ENCODE results near the gene MIGA1. TPM values are rescaled to one million over a fixed set of nuclear protein-coding genes. Genes with fewer than 3 reads are reported as not detected.

MIGA1 gene
- total and polyA plus RNA-seq, 2 of the 13 experiments (the other 11 are each of a cell fraction or from before 2014, with no cell fraction given): 3.8 to 6.6 TPM

DNA sequence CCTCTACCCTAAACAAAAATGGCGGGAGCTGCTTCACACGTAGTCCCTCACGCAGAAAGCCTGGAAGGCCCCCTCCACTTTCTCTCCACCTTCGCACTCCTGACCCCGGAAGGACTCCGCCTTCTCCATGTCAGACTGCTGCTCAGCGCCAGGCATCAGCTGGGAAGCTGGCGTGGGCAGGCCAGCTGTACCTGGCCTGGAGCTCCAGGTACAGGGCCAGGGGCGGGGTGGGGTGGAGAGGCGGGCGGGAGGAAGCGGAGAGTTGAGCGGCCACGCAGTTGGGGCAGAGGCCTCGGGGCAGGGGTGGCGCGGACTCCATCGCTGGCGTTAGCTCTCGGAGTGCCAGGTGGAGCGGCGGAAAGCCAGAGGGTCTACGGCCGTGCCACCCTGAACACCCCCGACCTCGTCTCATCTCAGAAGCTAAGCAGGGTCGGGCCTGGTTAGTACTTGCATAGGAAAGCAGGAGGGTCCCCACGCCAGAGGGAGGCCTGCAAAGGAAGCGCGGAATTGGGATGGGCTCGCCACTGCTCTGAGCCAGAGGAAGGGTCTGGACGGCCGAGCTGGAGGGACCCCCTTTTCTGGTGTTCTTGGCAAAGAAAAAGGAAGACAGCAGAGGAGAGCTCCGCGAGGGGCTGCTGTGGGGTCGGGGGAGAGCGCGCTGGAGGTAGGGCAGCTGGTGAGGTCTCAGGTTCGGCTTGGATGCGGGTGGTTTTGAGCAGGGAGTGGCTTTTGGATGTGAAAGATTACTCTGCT lies at the start of gene MIGA1 (continued):
- TF ChIP-seq, protein P1, sequence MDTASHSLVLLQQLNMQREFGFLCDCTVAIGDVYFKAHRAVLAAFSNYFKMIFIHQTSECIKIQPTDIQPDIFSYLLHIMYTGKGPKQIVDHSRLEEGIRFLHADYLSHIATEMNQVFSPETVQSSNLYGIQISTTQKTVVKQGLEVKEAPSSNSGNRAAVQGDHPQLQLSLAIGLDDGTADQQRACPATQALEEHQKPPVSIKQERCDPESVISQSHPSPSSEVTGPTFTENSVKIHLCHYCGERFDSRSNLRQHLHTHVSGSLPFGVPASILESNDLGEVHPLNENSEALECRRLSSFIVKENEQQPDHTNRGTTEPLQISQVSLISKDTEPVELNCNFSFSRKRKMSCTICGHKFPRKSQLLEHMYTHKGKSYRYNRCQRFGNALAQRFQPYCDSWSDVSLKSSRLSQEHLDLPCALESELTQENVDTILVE (CRISPR knock-in tag; IDR thresholded peaks at IDR 0.05): 0 out of 2 replicates have a peak, but pooled peaks have one; percentile 44
- TF ChIP-seq, protein P2, sequence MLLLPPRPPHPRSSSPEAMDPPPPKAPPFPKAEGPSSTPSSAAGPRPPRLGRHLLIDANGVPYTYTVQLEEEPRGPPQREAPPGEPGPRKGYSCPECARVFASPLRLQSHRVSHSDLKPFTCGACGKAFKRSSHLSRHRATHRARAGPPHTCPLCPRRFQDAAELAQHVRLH (CRISPR knock-in tag; IDR thresholded peaks at IDR 0.05; ENCODE audit: borderline replicate concordance, low read depth): peak; percentile 50; the same call in 1 of the 2 replicates
- TF ChIP-seq, protein P3, sequence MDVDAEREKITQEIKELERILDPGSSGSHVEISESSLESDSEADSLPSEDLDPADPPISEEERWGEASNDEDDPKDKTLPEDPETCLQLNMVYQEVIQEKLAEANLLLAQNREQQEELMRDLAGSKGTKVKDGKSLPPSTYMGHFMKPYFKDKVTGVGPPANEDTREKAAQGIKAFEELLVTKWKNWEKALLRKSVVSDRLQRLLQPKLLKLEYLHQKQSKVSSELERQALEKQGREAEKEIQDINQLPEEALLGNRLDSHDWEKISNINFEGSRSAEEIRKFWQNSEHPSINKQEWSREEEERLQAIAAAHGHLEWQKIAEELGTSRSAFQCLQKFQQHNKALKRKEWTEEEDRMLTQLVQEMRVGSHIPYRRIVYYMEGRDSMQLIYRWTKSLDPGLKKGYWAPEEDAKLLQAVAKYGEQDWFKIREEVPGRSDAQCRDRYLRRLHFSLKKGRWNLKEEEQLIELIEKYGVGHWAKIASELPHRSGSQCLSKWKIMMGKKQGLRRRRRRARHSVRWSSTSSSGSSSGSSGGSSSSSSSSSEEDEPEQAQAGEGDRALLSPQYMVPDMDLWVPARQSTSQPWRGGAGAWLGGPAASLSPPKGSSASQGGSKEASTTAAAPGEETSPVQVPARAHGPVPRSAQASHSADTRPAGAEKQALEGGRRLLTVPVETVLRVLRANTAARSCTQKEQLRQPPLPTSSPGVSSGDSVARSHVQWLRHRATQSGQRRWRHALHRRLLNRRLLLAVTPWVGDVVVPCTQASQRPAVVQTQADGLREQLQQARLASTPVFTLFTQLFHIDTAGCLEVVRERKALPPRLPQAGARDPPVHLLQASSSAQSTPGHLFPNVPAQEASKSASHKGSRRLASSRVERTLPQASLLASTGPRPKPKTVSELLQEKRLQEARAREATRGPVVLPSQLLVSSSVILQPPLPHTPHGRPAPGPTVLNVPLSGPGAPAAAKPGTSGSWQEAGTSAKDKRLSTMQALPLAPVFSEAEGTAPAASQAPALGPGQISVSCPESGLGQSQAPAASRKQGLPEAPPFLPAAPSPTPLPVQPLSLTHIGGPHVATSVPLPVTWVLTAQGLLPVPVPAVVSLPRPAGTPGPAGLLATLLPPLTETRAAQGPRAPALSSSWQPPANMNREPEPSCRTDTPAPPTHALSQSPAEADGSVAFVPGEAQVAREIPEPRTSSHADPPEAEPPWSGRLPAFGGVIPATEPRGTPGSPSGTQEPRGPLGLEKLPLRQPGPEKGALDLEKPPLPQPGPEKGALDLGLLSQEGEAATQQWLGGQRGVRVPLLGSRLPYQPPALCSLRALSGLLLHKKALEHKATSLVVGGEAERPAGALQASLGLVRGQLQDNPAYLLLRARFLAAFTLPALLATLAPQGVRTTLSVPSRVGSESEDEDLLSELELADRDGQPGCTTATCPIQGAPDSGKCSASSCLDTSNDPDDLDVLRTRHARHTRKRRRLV (CRISPR knock-in tag; IDR thresholded peaks at IDR 0.05): 0 out of 2 replicates have a peak, but pooled peaks have one; percentile 22
- TF ChIP-seq ZNF235 (CRISPR knock-in tag; IDR thresholded peaks at IDR 0.05; ENCODE audit: borderline replicate concordance): no peak
- no peak for TF ChIP-seq ATRX (CRISPR knock-in tag; IDR thresholded peaks at IDR 0.05; ENCODE audit: borderline replicate concordance)
- no peak for TF ChIP-seq ZNF780A (CRISPR knock-in tag; IDR thresholded peaks at IDR 0.05)
- TF ChIP-seq GATA4 (IDR thresholded peaks at IDR 0.05; ENCODE audit: borderline replicate concordance, low read depth): no peak
- peak; percentile 72 for TF ChIP-seq IRF2 (CRISPR knock-in tag; IDR thresholded peaks at IDR 0.05)
- no peak for TF ChIP-seq ZNF883 (CRISPR knock-in tag; IDR thresholded peaks at IDR 0.05; ENCODE audit: not compliant biosample characterization)
- TF ChIP-seq, protein P4, sequence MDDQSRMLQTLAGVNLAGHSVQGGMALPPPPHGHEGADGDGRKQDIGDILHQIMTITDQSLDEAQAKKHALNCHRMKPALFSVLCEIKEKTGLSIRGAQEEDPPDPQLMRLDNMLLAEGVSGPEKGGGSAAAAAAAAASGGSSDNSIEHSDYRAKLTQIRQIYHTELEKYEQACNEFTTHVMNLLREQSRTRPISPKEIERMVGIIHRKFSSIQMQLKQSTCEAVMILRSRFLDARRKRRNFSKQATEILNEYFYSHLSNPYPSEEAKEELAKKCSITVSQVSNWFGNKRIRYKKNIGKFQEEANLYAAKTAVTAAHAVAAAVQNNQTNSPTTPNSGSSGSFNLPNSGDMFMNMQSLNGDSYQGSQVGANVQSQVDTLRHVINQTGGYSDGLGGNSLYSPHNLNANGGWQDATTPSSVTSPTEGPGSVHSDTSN (CRISPR knock-in tag; IDR thresholded peaks at IDR 0.05; ENCODE audit: borderline replicate concordance): no peak
- peak; percentile 69 for TF ChIP-seq HDAC2 (CRISPR knock-in tag; IDR thresholded peaks at IDR 0.05)
- 0 out of 2 replicates have a peak, but pooled peaks have one; percentile 44 for TF ChIP-seq AHR (CRISPR knock-in tag; IDR thresholded peaks at IDR 0.05)
- no peak for TF ChIP-seq ZNF652 (CRISPR knock-in tag; IDR thresholded peaks at IDR 0.05; ENCODE audit: borderline replicate concordance, low read depth)
- peak; percentile 87 for TF ChIP-seq PHF8 (CRISPR knock-in tag; IDR thresholded peaks at IDR 0.05)
- TF ChIP-seq HES4 (CRISPR knock-in tag; IDR thresholded peaks at IDR 0.05; ENCODE audit: borderline replicate concordance): 0 out of 2 replicates have a peak, but pooled peaks have one; percentile 30
- TF ChIP-seq ZNF260 (CRISPR knock-in tag; IDR thresholded peaks at IDR 0.05; ENCODE audit: borderline replicate concordance, low read depth): no peak
- no peak for TF ChIP-seq ZMYM2 (CRISPR knock-in tag; IDR thresholded peaks at IDR 0.05)
- no peak for TF ChIP-seq TOE1 (CRISPR knock-in tag; IDR thresholded peaks at IDR 0.05)
- peak; percentile 98 for TF ChIP-seq HOXA3 (CRISPR knock-in tag; IDR thresholded peaks at IDR 0.05)
- TF ChIP-seq SMAD1 (CRISPR knock-in tag; IDR thresholded peaks at IDR 0.05; ENCODE audit: borderline replicate concordance, low read depth): no peak
- TF ChIP-seq ZFP36 (IDR thresholded peaks at IDR 0.05; ENCODE audit: borderline replicate concordance, low read depth, low read length, partially characterized antibody): no peak
- peak; percentile 59 for TF ChIP-seq ASH2L (IDR thresholded peaks at IDR 0.05; ENCODE audit: insufficient read length, low read depth, low read length)

Measured in HepG2 (cell line).